ENCODE results near the gene CASD1. TPM values are rescaled to one million over a fixed set of nuclear protein-coding genes. Genes with fewer than 3 reads are reported as not detected.

The CASD1 gene
- total RNA-seq, 2 donors from 2014 or later: 10.5 to 17.1 TPM

GRCh38 chr7:94559972-94560371 lies 50.4 kb downstream of the CASD1 start:
- WGBS, 2 donors: 12 to 30% methylated on average over 1 of the region's 1 CpG
- intact Hi-C loops (cut with DNase I): no loop called here

GRCh38 chr7:94561841-94562514 lies 52.4 kb downstream of the CASD1 start:
- H3K36me3 ChIP-seq (replicated peaks in 1 of 2; ENCODE audit: insufficient read depth in 1 of 2, low read depth in 2 of 2): no peaks in the 10 kb centered on the region
- 74 to 82% methylated on average over 2 of the region's 2 CpGs for WGBS, 2 donors
- TF ChIP-seq POLR2A (IDR thresholded peaks at IDR 0.05) (no peak), CTCF (IDR thresholded peaks at IDR 0.05) (no peak)
- intact Hi-C loops (cut with DNase I): no loop called here
- H3K4me1 ChIP-seq: peaks cover 3% of the 10 kb centered on the region
- no peaks in the 10 kb centered on the region for H3K27me3 ChIP-seq
- no peak overlapping the region for H3K27ac ChIP-seq
- no peak for DNase-seq
- no peaks in the 10 kb centered on the region for H3K9me3 ChIP-seq
- no peak overlapping the region for H3K4me3 ChIP-seq
- ATAC-seq: no peak

More at GRCh38 chr7:94559972-94560371, 50.4 kb downstream of the CASD1 start:
- Histone ChIP-seq H3K4me3 (no peak overlapping the region), H3K36me3 (replicated peaks in 1 of 2; ENCODE audit: insufficient read depth in 1 of 2, low read depth in 2 of 2) (no peaks in the 10 kb centered on the region), H3K27me3 (no peaks in the 10 kb centered on the region), H3K9me3 (no peaks in the 10 kb centered on the region), H3K4me1 (peaks cover 3% of the 10 kb centered on the region), H3K27ac (no peak overlapping the region)
- DNase-seq: no peak
- no peak for TF ChIP-seq POLR2A (IDR thresholded peaks at IDR 0.05)
- no peak for TF ChIP-seq CTCF (IDR thresholded peaks at IDR 0.05)
- no peak for ATAC-seq

GRCh38 chr7:94562525-94562924 lies 52.9 kb downstream of the CASD1 start:
- WGBS, 2 donors: 80 to 88% methylated on average over 3 of the region's 3 CpGs
- Histone ChIP-seq H3K36me3 (replicated peaks in 1 of 2; ENCODE audit: insufficient read depth in 1 of 2, low read depth in 2 of 2) (no peaks in the 10 kb centered on the region), H3K27ac (no peak overlapping the region), H3K27me3 (no peaks in the 10 kb centered on the region), H3K4me3 (no peak overlapping the region), H3K9me3 (no peaks in the 10 kb centered on the region), H3K4me1 (peaks cover 3% of the 10 kb centered on the region)
- TF ChIP-seq CTCF (IDR thresholded peaks at IDR 0.05) (no peak), POLR2A (IDR thresholded peaks at IDR 0.05) (no peak)
- intact Hi-C loops (cut with DNase I): no loop called here
- DNase-seq: no peak
- ATAC-seq: no peak

- no peak overlapping the region for H3K4me3 ChIP-seq
- 96 to 99% methylated on average over 4 of the region's 4 CpGs for WGBS, 2 donors
- ATAC-seq (no peak), DNase-seq (no peak)
- H3K27ac ChIP-seq: no peak overlapping the region
- intact Hi-C loops (cut with DNase I): no loop called here
- H3K9me3 ChIP-seq: no peaks in the 10 kb centered on the region
- TF ChIP-seq CTCF (IDR thresholded peaks at IDR 0.05) (no peak), POLR2A (IDR thresholded peaks at IDR 0.05) (no peak)
- H3K27me3 ChIP-seq: no peaks in the 10 kb centered on the region
- H3K4me1 ChIP-seq: no peaks in the 10 kb centered on the region
- H3K36me3 ChIP-seq (replicated peaks in 1 of 2; ENCODE audit: insufficient read depth in 1 of 2, low read depth in 2 of 2): no peaks in the 10 kb centered on the region
These were observed 55.8 kb downstream of the CASD1 start for GRCh38 chr7:94565247-94565894.

- Histone ChIP-seq H3K4me1 (no peaks in the 10 kb centered on the region), H3K9me3 (no peaks in the 10 kb centered on the region), H3K27ac (no peak overlapping the region), H3K36me3 (replicated peaks in 1 of 2; ENCODE audit: insufficient read depth in 1 of 2, low read depth in 2 of 2) (no peaks in the 10 kb centered on the region), H3K27me3 (no peaks in the 10 kb centered on the region), H3K4me3 (no peak overlapping the region)
- TF ChIP-seq POLR2A (IDR thresholded peaks at IDR 0.05) (no peak), CTCF (IDR thresholded peaks at IDR 0.05) (no peak)
- DNase-seq (no peak), ATAC-seq (no peak)
- intact Hi-C loops (cut with DNase I): no loop called here
These were observed 57.8 kb downstream of the CASD1 start for GRCh38 chr7:94567396-94567795.

All from body of pancreas (tissue), 4 donors.